GM23338 (cell line): ENCODE results near the gene CCDC152.

Experiments
- EZH2 ChIP-seq: fragments of 200-600 bp; sonication (generic); IDR thresholded peaks from one replicate; pipeline ENCODE4 v1.8.0; 2017; ENCODE audit warnings: antibody characterized with exemption, mild to moderate bottlenecking, low read depth; ENCODE audit not compliant: unreplicated experiment
- EZH2phosphoT487 ChIP-seq: fragments of 200-600 bp; sonication (generic); IDR thresholded peaks from one replicate; pipeline ENCODE4 v1.8.1; 2018; ENCODE audit warnings: antibody characterized with exemption; ENCODE audit not compliant: unreplicated experiment
- NANOG ChIP-seq: IDR thresholded peaks from 2 replicates; pipeline ENCODE4 v1.6.1; 2016; ENCODE audit warnings: antibody characterized with exemption, borderline replicate concordance
- POLR2AphosphoS5 ChIP-seq: IDR thresholded peaks from 2 replicates; pipeline ENCODE4 v1.6.1; 2016; ENCODE audit warnings: antibody characterized with exemption, low read depth
- TF ChIP-seq, protein P1 (sequence below), 2 experiments: fragments of 200-600 bp in 1 of 2; sonication (generic) in 1 of 2; conservative IDR thresholded peaks; 2 replicates each; pipeline versions ENCODE4 v1.5.1 to v1.6.1; 2016 to 2017; ENCODE audit warnings: antibody characterized with exemption in 2 of 2, low read depth in 2 of 2, mild to moderate bottlenecking in 2 of 2, moderate library complexity in 1 of 2

DNA sequence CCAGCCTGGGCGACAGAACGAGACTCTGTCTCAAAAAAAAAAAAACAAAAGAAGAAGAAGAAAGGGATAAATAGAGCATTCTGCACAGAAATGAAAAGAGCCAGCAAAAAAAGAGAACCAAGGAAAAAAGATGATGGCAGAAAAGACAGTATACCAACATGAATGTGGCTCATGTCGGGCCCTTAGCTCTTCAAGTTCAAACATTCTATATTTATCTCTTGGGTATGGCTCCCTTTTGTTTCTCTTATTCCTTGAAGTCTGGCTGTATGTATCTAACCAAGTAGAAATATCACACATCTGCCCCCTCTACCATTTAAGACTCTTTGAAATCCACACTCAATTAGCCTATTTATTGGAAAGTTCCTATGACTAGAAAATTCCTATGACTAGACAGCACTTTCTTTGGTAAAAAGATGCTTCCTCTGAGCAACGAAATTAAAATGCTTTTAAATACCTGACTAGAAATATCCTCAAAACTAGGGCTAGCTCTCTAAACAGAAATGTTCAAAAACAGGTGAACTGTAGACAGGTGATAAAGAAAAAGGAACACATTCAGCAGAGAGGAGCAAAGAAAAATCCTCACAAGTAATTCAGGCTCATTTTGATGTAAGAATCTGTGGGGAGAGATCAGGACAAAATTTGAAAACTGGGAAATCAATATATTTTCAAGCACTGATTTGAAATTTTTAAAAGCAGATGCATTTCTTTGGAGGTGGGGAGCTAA lies 52.4 kb downstream of the CCDC152 start:
- TF ChIP-seq EZH2 (no peak), POLR2AphosphoS5 (no peak), EZH2phosphoT487 (no peak), NANOG (no peak)
- TF ChIP-seq, protein P1, sequence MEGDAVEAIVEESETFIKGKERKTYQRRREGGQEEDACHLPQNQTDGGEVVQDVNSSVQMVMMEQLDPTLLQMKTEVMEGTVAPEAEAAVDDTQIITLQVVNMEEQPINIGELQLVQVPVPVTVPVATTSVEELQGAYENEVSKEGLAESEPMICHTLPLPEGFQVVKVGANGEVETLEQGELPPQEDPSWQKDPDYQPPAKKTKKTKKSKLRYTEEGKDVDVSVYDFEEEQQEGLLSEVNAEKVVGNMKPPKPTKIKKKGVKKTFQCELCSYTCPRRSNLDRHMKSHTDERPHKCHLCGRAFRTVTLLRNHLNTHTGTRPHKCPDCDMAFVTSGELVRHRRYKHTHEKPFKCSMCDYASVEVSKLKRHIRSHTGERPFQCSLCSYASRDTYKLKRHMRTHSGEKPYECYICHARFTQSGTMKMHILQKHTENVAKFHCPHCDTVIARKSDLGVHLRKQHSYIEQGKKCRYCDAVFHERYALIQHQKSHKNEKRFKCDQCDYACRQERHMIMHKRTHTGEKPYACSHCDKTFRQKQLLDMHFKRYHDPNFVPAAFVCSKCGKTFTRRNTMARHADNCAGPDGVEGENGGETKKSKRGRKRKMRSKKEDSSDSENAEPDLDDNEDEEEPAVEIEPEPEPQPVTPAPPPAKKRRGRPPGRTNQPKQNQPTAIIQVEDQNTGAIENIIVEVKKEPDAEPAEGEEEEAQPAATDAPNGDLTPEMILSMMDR (conservative IDR thresholded peaks at IDR 0.05; ENCODE audit: low read depth in 2 of 2): no peak
